Measurements from ENCODE around the gene GPR173. TPM values are rescaled to one million over a fixed set of nuclear protein-coding genes. Genes with fewer than 3 reads are reported as not detected.

Gene GPR173
- total RNA-seq, 1 donor from 2014 or later = 0.50 TPM

DNA sequence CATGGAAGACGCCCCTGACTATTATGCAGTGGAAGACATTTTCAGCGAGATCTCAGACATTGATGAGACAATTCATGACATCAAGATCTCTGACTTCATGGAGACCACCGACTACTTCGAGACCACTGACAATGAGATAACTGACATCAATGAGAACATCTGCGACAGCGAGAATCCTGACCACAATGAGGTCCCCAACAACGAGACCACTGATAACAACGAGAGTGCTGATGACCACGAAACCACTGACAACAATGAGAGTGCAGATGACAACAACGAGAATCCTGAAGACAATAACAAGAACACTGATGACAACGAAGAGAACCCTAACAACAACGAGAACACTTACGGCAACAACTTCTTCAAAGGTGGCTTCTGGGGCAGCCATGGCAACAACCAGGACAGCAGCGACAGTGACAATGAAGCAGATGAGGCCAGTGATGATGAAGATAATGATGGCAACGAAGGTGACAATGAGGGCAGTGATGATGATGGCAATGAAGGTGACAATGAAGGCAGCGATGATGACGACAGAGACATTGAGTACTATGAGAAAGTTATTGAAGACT lies 37.2 kb downstream of the GPR173 start:
- DNase-seq = no peak
- intact Hi-C loops (cut with micrococcal nuclease) = no loop called here
- no peak for ATAC-seq

DNA sequence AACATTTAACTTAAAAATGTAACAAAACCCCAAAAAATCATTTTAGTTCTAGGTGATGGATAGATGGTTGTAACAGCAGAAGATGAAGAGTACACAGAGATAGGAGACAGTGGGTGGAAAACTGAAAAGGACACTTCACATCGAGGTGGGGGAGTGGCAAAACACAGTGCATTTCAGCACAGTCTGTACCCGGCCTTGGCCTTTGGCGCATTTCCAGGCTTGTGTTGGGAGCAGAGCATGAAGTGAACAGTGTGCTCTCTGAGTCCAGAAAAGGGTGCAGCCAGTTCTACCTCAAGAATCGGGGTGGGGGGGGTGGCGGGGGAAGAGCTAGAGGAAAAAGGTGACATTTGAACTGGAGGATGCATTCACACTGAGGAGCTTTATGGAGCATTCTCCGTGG lies 37.9 kb downstream of the GPR173 start:
- ATAC-seq (peak; percentile 25), DNase-seq (peak; percentile 80)
- intact Hi-C loops (cut with micrococcal nuclease) = no loop called here

DNA sequence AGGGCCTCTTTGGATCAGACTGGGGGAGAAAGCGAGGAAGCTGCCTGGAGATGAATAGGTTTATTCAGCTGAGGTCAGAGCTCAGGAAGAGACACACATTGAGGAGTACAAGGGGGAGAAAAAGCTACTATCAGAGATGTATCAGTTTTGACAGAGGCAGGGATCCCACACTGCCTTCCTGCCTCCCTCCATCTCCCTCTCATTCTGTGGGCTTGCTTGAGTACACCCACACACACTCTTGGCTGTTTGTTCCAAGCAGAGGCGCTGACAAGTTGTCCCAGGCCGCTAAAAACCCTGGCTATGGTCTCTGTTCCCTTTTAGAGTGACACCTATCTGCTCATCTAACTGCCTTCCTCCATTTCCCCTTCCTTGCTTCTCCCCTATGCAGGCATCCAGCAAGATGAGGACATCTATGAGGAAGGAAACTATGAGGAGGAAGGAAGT lies 38.8 kb downstream of the GPR173 start:
- DNase-seq = no peak
- intact Hi-C loops (cut with micrococcal nuclease) = no loop called here
- no peak for ATAC-seq

DNA sequence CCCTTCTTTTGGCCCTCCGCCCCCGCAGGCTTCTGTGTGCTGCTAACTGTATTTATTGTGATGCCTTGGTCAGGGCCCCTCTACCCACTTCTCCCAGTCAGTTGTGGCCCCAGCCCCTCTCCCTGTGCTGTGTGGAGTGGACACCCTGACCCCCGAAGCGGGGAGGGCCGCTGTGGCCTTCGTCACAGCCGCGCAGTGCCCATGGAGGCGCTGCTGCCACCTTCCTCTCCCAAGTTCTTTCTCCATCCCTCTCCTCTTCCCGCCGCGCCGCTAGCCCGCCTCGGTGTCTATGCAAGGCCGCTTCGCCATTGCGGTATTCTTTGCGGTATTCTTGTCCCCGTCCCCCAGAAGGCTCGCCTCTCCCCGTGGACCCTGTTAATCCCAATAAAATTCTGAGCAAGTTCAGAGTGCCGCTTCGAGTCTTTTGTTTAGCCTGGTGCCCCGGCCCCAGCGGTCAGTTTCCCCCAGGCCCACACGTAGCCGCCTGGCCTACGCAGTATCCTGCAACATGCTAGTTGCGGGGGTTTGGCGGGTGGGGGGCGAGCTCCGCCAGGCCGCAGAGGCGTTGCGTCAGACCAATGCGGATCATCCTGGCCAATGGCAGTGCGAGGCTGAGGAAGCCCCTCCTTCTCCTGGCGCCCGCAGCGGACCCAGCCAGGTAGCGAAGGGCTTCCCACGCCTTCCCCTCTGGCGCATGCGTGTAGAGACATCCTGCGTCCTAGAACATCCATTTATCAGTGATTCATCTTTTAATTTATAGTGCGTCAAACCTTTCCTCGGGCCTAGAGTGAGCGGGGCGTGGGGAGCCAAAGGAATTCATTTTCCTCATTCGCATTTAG lies 39.8 kb downstream of the GPR173 start:
- ATAC-seq (peak; percentile 87), DNase-seq (peak; percentile 88)
- intact Hi-C loops (cut with micrococcal nuclease) = no loop called here

DNA sequence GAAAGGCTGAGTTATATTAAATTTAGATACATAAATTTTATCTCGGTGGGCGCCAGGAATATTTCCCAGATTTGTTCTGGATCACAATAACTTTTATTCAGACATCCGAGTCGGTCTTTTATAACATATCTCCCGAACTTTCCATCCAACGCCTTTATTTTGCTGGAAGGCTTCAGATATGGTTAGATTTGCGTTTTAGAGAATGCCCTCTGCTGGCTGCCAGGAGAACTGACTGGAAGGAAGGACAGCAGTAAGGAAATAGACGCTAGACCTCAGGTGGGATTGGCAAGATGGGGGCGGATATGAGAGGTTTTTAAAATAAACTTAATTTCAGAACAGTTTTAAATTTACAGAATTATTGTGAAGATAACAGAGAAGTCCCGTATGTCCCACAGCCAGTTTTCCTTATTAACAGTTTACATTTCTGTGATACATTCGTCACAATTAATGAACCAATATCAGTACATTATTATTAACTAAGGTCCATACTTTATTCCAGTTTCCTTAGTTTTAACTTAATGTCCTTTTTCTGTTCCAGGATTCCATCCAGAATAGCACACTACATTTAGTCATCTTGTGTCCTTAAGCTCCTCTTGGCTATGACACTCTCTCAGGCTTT lies 40.7 kb downstream of the GPR173 start:
- intact Hi-C loops (cut with micrococcal nuclease) = no loop called here
- ATAC-seq = peak; percentile 18
- DNase-seq = peak; percentile 48

DNA sequence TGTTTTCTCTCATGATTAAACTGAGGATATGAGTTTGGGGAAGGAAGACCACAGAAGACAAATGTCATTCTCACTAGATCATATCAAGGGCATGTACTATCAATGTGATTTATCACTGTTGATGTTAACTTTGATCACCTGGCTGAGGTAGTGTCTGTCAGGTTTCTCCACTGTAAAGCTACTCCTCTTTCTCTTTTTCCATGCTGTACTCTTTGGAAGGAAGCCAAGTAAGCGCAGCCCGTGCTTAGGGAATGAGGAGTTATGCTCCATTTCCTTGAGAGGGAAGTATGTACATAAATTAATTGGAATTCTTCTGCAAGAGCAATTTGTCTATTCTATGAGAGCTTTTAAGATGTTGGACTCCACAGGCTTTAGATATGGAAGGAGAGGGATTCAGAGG lies 41.3 kb downstream of the GPR173 start:
- intact Hi-C loops (cut with micrococcal nuclease) = no loop called here
- ATAC-seq (no peak), DNase-seq (no peak)

DNA sequence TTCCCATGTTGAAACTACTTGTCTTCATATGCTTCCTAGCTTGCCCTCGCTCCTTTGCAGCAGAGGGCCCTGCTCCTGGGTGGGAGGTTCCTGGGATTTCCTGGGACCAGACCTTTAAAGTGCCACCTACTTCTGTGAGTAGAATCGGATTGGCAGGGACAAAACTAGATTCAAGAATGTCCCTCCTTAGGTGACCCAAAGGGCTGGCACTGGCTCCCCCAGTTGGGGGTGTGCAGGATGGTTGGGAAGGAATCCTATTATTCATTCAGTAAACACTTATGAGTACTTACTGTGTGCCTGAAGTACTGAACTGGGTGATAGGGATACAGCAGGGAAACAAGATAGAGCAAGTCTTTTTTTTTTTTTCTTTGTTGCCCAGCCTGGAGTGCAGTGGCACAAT lies 42.8 kb downstream of the GPR173 start:
- intact Hi-C loops (cut with micrococcal nuclease) = no loop called here
- DNase-seq (no peak), ATAC-seq (no peak)

DNA sequence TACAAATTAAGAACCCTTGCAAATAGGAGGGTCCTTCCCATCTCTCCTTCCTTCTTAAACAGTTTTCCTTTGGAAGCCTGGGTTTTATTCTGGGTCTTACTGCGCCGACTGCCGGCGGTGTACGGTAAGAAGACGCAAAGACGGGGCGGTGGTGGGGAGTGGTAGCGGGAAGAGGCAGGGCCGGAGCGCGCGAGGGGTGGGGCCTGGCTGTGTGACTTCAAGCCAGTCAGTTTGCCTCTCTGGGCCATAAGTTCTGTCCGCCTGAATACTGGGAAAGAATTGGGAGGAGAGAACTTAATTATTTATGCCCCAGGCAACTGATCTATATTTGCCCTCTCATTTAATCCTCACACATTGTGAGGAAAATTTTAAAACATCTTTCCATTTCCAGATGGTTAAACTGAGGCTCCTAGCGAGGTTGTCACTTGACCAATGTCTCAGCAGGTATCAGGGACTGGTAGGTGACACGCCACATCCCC lies 44.6 kb downstream of the GPR173 start:
- peak; percentile 89 for DNase-seq
- intact Hi-C loops (cut with micrococcal nuclease) = no loop called here
- ATAC-seq = peak; percentile 76

DNA sequence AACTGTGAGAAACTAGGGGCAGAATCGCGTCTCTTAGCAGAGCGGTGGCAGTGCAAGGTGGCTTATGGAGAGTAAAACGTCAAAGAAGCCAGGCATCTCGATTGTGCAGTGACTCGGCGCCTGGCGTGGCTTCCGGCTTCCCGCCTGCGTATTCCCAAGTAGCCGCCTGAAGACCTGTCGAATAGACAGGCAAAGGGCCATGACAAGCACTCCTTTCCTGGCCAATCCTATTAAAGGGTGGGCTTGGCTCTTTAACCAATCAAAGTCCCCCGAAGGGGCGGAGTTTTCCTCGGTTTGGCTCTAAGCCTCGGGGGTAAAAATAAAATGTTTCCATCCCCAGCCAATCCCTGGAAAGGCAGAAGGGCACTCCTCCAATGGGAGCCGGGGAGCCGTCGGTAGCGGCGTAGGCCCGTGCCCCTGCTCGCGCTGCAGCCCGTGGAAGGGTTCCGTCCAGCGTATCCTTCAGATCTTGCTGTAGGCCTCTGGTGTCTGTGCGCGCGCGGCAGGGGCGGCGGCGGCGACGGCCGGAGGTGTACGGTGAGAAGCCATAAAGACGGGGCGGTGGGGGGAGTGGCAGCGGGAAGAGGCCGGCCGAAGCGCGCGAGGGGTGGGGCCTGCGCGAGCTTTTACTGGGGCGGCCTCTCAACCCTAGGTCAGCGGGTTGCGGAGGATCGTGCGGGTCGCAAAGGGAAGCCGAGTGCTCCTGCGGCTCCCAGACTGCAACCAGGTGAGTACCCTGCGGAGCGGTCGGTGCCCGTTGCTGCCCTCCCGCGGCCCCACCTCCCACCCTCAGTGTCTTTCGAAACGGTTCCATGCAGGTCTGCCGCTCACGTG lies 45.4 kb downstream of the GPR173 start, which contains the start of gene KANTR:
TSS of gene KANTR (plus strand) at position 395 of the 834 bp plus-strand sequence. CDS start 30,131 bp downstream, outside the sequence.
- intact Hi-C loops (cut with micrococcal nuclease) = no loop called here
- ATAC-seq = peak; percentile 94
- peak; percentile 88 for DNase-seq

DNA sequence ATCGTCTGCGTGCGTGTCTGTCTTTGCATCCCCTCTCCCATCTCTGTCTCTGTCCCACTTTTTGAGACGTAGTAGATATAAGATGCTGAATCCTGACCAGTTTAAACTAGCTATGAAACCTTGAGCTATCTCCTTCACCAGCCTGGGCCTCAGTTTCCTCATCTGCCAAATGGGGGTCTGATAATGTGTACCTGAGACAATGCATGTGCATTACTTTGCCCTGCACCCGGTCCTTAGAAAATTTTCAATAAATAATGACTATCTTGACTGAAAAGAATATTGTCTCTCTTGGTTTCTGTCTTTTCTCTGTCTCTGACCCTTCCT lies 46.0 kb downstream of the GPR173 start:
- ATAC-seq (no peak), DNase-seq (no peak)
- intact Hi-C loops (cut with micrococcal nuclease) = no loop called here

DNA sequence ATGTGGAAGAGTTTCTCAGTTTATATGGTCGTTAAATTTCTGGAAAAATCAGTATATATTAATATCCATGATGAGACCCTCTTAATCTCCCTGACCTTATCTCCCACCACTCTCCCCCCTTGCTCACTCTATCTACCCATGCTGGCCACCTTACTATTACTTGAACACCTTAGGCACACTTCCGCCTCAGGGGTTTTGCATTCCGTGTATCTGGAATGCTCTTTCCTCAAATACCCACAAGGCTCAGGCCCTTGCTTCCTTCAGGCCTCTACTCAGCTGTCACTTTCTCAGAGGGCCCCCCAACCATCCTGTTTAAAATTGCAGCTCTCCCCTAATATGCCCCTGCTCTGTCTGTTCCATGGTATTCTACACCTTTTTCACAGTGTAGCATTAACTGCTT lies 47.2 kb downstream of the GPR173 start:
- DNase-seq (no peak), ATAC-seq (no peak)
- intact Hi-C loops (cut with micrococcal nuclease) = no loop called here

DNA sequence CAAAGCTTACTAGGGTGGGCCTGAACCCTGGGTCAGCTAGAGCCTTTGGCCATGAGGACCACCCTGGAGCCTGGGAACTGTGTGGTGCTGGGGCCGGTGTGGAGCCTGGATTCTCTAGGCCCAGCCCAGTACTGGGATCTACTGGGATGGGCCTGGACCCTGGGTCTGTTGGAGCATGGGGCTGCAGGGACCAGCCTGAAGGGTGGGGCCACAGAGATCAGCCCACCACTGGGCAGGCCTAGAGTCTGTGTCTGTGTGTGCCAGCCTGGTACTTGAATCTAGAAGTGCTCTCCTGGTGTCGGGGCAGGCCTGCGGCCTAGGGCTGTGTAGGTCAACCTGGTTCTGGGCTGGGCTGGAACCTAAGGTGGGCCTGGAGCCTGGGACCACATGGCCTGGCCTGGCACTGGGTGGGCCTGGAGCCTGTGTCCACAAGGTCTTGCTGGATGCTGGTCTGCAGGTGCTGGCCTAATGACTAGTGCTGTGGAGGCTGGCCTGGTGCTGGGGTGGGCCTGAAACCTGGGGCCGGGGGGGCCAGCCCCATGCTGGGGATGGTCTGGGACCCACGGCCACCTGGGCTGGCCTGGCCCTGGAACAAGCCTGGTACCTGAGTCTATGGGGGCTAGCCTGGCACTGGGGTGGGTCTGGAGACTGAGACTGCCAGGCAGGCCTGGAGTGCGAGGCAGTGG lies 66.4 kb downstream of the GPR173 start:
- intact Hi-C loops (cut with micrococcal nuclease) = no loop called here
- DNase-seq (no peak), ATAC-seq (no peak)

DNA sequence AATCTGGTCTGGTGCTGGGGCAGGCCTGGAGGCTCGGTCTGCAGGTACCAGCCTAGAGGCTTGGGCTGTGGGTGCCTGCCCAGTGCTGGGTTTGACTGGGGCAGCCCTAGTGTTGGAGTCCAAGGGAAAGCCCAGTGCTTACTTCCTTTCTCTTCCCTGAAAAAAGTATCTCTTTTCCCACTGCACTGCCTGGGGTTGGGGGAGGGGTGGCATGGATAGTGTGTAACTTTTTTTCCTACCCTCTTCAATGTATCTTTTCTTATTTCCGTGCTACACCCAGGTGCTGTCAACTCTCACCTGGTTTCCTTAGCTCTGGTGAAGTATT lies 66.9 kb downstream of the GPR173 start:
- intact Hi-C loops (cut with micrococcal nuclease) = no loop called here
- DNase-seq (no peak), ATAC-seq (no peak)

DNA sequence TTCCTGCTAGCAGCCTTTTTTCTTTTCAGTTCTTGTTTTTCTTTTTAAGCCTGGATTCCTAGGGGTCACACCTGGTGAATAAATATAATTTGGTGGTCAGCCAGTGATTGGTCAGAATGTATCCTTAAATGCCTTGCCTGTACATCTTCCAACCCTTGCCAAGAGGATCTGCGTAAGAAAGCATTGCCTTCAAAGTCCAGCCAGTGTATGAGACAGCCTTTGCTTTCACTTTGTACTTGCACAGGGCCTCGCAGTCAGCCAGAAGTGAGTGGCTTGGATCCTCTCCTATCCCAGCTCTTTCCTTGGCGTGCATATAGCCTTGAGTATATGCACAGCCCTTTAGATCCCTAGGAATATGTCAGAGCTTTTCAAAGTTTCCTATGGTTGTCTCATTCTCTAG lies 67.5 kb downstream of the GPR173 start:
- intact Hi-C loops (cut with micrococcal nuclease) = no loop called here
- peak; percentile 77 for ATAC-seq
- no peak for DNase-seq

DNA sequence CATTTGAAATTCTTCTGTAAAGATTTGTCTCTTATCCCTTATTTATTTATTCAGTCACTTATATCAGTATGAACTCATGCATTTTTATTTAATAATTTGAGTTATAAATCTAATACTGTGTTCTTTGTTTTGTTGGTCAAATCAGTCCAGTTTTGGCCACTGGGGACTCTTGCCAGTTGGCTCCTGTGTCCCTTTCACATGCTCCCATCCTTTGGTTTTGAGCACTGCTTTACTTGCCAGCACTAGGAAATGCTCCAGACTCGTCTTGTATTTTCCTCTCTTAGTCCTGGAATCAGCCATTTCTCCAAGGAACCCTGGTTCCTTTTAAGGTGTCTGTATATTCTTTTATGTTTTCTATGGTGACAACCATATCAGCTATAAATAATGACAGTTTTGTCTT lies 73.4 kb downstream of the GPR173 start:
- DNase-seq (peak; percentile 37), ATAC-seq (peak; percentile 42)
- intact Hi-C loops (cut with micrococcal nuclease) = no loop called here

DNA sequence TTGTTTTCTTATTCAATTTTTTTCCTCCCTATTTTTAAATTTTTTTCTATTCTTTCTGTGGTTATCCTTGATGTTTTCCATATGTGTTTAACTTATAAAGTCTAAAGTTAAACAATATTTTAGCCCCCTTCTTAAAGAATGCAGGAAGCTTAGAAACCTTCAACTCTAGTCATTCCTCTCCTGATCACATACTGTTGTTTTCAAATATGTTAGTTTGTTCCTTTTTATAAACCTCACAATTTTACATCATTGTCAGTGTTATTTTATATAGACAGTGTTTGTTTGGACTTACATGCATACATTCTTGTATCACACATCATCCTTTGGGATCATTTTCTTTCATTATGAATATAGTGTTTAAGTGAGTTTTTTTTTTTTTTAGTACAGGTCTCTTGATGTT lies 76.9 kb downstream of the GPR173 start:
- DNase-seq (no peak), ATAC-seq (no peak)

DNA sequence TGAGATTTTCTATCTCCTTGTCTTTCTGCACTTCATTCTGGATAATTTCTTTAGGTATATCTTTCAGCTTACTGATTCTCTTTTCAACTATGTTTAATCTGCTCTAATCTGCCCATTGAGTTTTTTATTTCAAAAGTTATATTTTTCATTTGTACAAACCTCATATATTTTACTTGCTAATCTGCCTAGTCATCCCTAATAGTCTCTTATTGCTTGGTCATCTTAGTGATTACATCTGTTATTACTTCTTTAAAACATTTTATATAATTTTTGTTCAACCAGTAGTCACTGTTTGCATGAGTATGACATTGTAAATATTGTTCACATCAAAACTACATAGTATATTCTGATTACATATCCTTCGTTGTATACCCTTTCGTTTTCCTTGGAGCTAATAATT lies 77.8 kb downstream of the GPR173 start:
- DNase-seq (no peak), ATAC-seq (no peak)
- intact Hi-C loops (cut with micrococcal nuclease) = no loop called here

More for the DNA sequence above, 76.9 kb downstream of the GPR173 start:
- intact Hi-C loops (cut with micrococcal nuclease) = no loop called here

DNA sequence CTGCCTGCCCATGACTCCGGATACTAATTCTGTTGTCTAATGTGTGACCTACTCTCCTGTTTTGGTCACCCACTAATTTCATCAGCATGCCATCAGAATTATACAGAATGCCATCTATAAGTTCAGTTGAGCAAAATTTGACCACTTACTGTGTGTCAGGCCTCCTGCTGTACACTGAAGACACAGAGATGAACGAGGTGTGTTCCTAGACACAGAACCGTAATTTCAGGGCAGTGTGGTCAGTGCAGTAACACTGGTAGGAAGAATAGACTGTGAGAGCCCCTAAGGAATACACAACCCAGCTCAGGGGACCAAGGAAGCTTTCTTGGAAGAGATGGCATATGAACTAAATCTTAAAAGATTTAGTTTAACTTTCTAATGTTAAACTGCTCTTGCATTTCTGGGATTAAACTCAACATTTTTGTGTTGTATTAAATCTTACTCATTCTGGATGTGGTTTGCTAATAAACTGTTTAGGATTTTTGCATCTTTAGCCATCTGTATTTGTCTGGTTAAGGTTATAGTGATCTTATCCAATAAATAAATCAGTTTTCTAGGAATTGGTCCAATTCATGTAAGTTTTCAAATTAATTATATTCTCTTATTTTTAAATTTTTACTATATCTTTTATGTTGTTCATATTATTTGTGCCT lies 79.6 kb downstream of the GPR173 start:
- no peak for ATAC-seq
- no peak for DNase-seq

More for the DNA sequence above, 79.6 kb downstream of the GPR173 start:
- intact Hi-C loops (cut with micrococcal nuclease) = no loop called here

Measured in left ventricle myocardium superior (tissue), 1 donor.